ENCODE measurements around the gene OLFM2. TPM values are rescaled to one million over a fixed set of nuclear protein-coding genes. Genes with fewer than 3 reads are reported as not detected.
"Not testable (repeated sequence)": the region's sequence is repeated elsewhere in the genome, so short reads cannot be mapped to it uniquely, and the experiment has no call there.

Gene OLFM2
- total RNA-seq, 1 donor from 2014 or later: 33.1 TPM

GRCh38 chr19:9834307-9834725, 102.0 kb downstream of the OLFM2 start:
- peak overlapping the region; percentile 83 for H3K27ac Mint-ChIP-seq
- H3K36me3 Mint-ChIP-seq: peaks cover 4% of the 10 kb centered on the region
- DNase-seq (ENCODE audit: extremely low spot score, unreplicated experiment): no peak
- H3K4me1 Mint-ChIP-seq (ENCODE audit: unreplicated experiment): peaks cover 4% of the 10 kb centered on the region
- H3K27me3 Mint-ChIP-seq: no peaks in the 10 kb centered on the region
- peak overlapping the region; percentile 93 for H3K4me3 Mint-ChIP-seq
- TF ChIP-seq CTCF (conservative IDR thresholded peaks at IDR 0.05): no peak
- no peaks in the 10 kb centered on the region for H3K9me3 Mint-ChIP-seq

GRCh38 chr19:9828551-9829063, 107.7 kb downstream of the OLFM2 start:
- H3K27ac Mint-ChIP-seq: peak overlapping the region; percentile 97
- H3K36me3 Mint-ChIP-seq: peaks cover 8% of the 10 kb centered on the region
- peak overlapping the region; percentile 100 for H3K4me3 Mint-ChIP-seq
- no peaks in the 10 kb centered on the region for H3K27me3 Mint-ChIP-seq
- H3K4me1 Mint-ChIP-seq (ENCODE audit: unreplicated experiment): peaks cover 16% of the 10 kb centered on the region
- no peaks in the 10 kb centered on the region for H3K9me3 Mint-ChIP-seq
- no peak for TF ChIP-seq CTCF (conservative IDR thresholded peaks at IDR 0.05)
- no peak for DNase-seq (ENCODE audit: extremely low spot score, unreplicated experiment)

- no peak for TF ChIP-seq CTCF (conservative IDR thresholded peaks at IDR 0.05)
- H3K27ac Mint-ChIP-seq: peak within 1 kb of the TSS; percentile 97
- H3K27me3 Mint-ChIP-seq: no peaks in the 10 kb centered on the region
- peaks cover 8% of the 10 kb centered on the region for H3K36me3 Mint-ChIP-seq
- no peaks in the 10 kb centered on the region for H3K9me3 Mint-ChIP-seq
- H3K4me3 Mint-ChIP-seq: peak within 1 kb of the TSS; percentile 100
- DNase-seq (ENCODE audit: extremely low spot score, unreplicated experiment): peak; percentile 87
- peaks cover 16% of the 10 kb centered on the region for H3K4me1 Mint-ChIP-seq (ENCODE audit: unreplicated experiment)
Measured at GRCh38 chr19:9827289-9828238, 108.8 kb downstream of the OLFM2 start, which contains the start of gene UBL5. Gene UBL5, plus strand, starts transcription at chr19:9827918. Its CDS starts 420 bp downstream, at chr19:9828338.

GRCh38 chr19:9823816-9824215, 112.5 kb downstream of the OLFM2 start:
- DNase-seq (ENCODE audit: extremely low spot score, unreplicated experiment): no peak
- H3K27ac Mint-ChIP-seq: peak overlapping the region; percentile 17

GRCh38 chr19:9820034-9820433, 116.3 kb downstream of the OLFM2 start:
- peak overlapping the region; percentile 93 for H3K4me3 Mint-ChIP-seq
- H3K4me1 Mint-ChIP-seq (ENCODE audit: unreplicated experiment): peaks cover 25% of the 10 kb centered on the region
- H3K27ac Mint-ChIP-seq: peak overlapping the region; percentile 98
- not testable (repeated sequence) for H3K27me3 Mint-ChIP-seq; H3K9me3 Mint-ChIP-seq; DNase-seq (ENCODE audit: extremely low spot score, unreplicated experiment)
- peaks cover 11% of the 10 kb centered on the region for H3K36me3 Mint-ChIP-seq

More at GRCh38 chr19:9823816-9824215, 112.5 kb downstream of the OLFM2 start:
- Mint-ChIP-seq H3K9me3 (no peaks in the 10 kb centered on the region), H3K4me3 (peak overlapping the region; percentile 54), H3K36me3 (peaks cover 4% of the 10 kb centered on the region), H3K4me1 (ENCODE audit: unreplicated experiment) (peaks cover 22% of the 10 kb centered on the region), H3K27me3 (no peaks in the 10 kb centered on the region)
- no peak for TF ChIP-seq CTCF (conservative IDR thresholded peaks at IDR 0.05)

GRCh38 chr19:9819596-9819909, 116.8 kb downstream of the OLFM2 start:
- Mint-ChIP-seq H3K27ac (peak overlapping the region; percentile 98), H3K4me1 (ENCODE audit: unreplicated experiment) (peaks cover 25% of the 10 kb centered on the region), H3K9me3 (no peaks in the 10 kb centered on the region), H3K4me3 (peak overlapping the region; percentile 93), H3K27me3 (no peaks in the 10 kb centered on the region), H3K36me3 (peaks cover 11% of the 10 kb centered on the region)
- DNase-seq (ENCODE audit: extremely low spot score, unreplicated experiment): no peak
- TF ChIP-seq CTCF (conservative IDR thresholded peaks at IDR 0.05): no peak

All from type B pancreatic cell (in vitro differentiated cells).